K562 (cell line): Measurements from ENCODE around the gene PCCA.

Experiments
- CTCF ChIP-seq, 3 experiments: IDR thresholded peaks in 2 of 3; conservative IDR thresholded peaks in 1 of 3; 2 replicates each; pipeline ENCODE4 v1.5.1; 2011 to 2012; ENCODE audit warnings: low read length in 3 of 3, mild to moderate bottlenecking in 3 of 3, control low read depth in 2 of 3, improper control_type of control experiment in 1 of 3, inconsistent platforms in 1 of 3, low read depth in 1 of 3, mixed read lengths in 1 of 3, moderate library complexity in 1 of 3; ENCODE audit not compliant: insufficient read depth in 2 of 3
- EZH2 ChIP-seq: IDR thresholded peaks from 2 replicates; pipeline ENCODE4 v1.6.1; 2012; ENCODE audit warnings: low read depth, mild to moderate bottlenecking, inconsistent platforms, low read length, borderline replicate concordance
- ZFP30 ChIP-seq: fragments of 250-450 bp; sonication (Bioruptor Pico); IDR thresholded peaks from 2 replicates; pipeline ENCODE4 v1.8.0; 2022; ENCODE audit warnings: moderate library complexity, mild to moderate bottlenecking, inconsistent platforms, borderline replicate concordance

GRCh38 chr13:100520936-100521850 is 432.3 kb downstream of the PCCA start:
- TF ChIP-seq CTCF (IDR thresholded peaks at IDR 0.05 in 2 of 3, conservative IDR thresholded peaks at IDR 0.05 in 1 of 3; ENCODE audit: insufficient read depth in 2 of 3, low read depth in 1 of 3, low read length in 3 of 3) = no peak
- TF ChIP-seq EZH2 = no peak
- no peak for TF ChIP-seq ZFP30 (CRISPR knock-in tag)
